Measurements from ENCODE around the gene KIAA1755. TPM values are rescaled to one million over a fixed set of nuclear protein-coding genes. Genes with fewer than 3 reads are reported as not detected.

Gene KIAA1755
- total RNA-seq, 1 experiment from 2014 or later, result 0.44 TPM

DNA sequence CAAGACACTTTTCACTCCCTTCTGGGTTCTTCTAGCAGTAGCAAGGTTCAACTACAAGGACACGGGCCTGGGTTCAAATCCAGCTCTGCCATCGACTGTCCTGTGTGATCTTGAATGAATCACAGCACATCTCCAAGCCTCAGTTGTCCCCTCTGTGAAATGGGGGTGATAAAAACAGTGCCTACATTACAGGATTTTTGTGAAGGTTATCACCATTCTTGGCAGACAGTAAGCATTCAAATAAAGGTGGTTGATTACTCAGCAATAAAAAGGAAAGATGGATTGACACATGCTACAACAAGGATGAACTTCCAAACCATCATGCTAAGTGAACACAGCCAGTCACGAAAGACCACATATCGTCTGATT lies 88.9 kb downstream of the KIAA1755 start:
- TF ChIP-seq EZH2phosphoT487 (IDR thresholded peaks at IDR 0.05; ENCODE audit: borderline replicate concordance, low read length) (no peak), CTCF (conservative IDR thresholded peaks at IDR 0.05; ENCODE audit: low read depth, low read length) (no peak), EZH2 (IDR thresholded peaks at IDR 0.05; ENCODE audit: low read length, unreplicated experiment) (no peak)
- Histone ChIP-seq H3K27ac (ENCODE audit: low read length) (no peak overlapping the region), H3K4me3 (ENCODE audit: low read length) (no peak overlapping the region), H3K27me3 (ENCODE audit: low read length) (no peaks in the 10 kb centered on the region), H3K9me3 (ENCODE audit: low read length) (no peaks in the 10 kb centered on the region), H2AFZ (ENCODE audit: low read length) (no peak overlapping the region), H3F3A (ENCODE audit: low read length, unreplicated experiment) (peaks cover 15% of the 10 kb centered on the region), H3K4me2 (ENCODE audit: low read length) (no peak overlapping the region), H4K20me1 (ENCODE audit: low read length) (no peaks in the 10 kb centered on the region), H3K9ac (ENCODE audit: low read length) (no peak overlapping the region), H3K36me3 (ENCODE audit: low read depth, low read length) (no peaks in the 10 kb centered on the region), H3K4me1 (ENCODE audit: insufficient read depth, low read length) (peaks cover 72% of the 10 kb centered on the region), H3K9me2 (replicated peaks; ENCODE audit: low read length) (no peaks in the 10 kb centered on the region), H3K79me2 (ENCODE audit: low read length) (no peaks in the 10 kb centered on the region)
- POLR2A ChIA-PET (ENCODE audit: unreplicated experiment), result interaction anchor here (0.6 kb wide), 1 partner anchor 19 kb away, joined by 6 read pairs; no protein-coding TSS in a partner anchor
- BruUV-seq (replicated peaks), result no TSS peak
- no peak for ATAC-seq
- intact Hi-C loops (cut with micrococcal nuclease), result loop anchor here (2.0 kb wide), 1 partner anchor 45 kb away; no protein-coding TSS in a partner anchor
- CTCF ChIA-PET, result no interaction called here
- DNase-seq, result no peak

GRCh38 chr20:38170826-38171674 lies 89.5 kb downstream of the KIAA1755 start:
- Histone ChIP-seq H4K20me1 (ENCODE audit: low read length) (no peaks in the 10 kb centered on the region), H3K27ac (ENCODE audit: low read length) (peak overlapping the region; percentile 94; the same call in 1 of the 2 replicates), H3F3A (ENCODE audit: low read length, unreplicated experiment) (peaks cover 15% of the 10 kb centered on the region), H3K4me1 (ENCODE audit: insufficient read depth, low read length) (peaks cover 78% of the 10 kb centered on the region), H3K9ac (ENCODE audit: low read length) (no peak overlapping the region), H3K79me2 (ENCODE audit: low read length) (no peaks in the 10 kb centered on the region), H3K4me3 (ENCODE audit: low read length) (no peak overlapping the region), H3K9me3 (ENCODE audit: low read length) (no peaks in the 10 kb centered on the region), H3K27me3 (ENCODE audit: low read length) (no peaks in the 10 kb centered on the region), H3K36me3 (ENCODE audit: low read depth, low read length) (no peaks in the 10 kb centered on the region), H2AFZ (ENCODE audit: low read length) (no peak overlapping the region), H3K4me2 (ENCODE audit: low read length) (no peak overlapping the region), H3K9me2 (replicated peaks; ENCODE audit: low read length) (no peaks in the 10 kb centered on the region)
- no TSS peak for BruUV-seq (replicated peaks)
- POLR2A ChIA-PET (ENCODE audit: unreplicated experiment), result no interaction called here
- no peak for TF ChIP-seq EZH2 (IDR thresholded peaks at IDR 0.05; ENCODE audit: low read length, unreplicated experiment)
- TF ChIP-seq EZH2phosphoT487 (IDR thresholded peaks at IDR 0.05; ENCODE audit: borderline replicate concordance, low read length), result no peak
- no peak for TF ChIP-seq CTCF (conservative IDR thresholded peaks at IDR 0.05; ENCODE audit: low read depth, low read length)
- DNase-seq, result no peak
- CTCF ChIA-PET, result interaction anchor here (1.5 kb wide), 1 partner anchor 50 kb away, joined by 4 read pairs; no protein-coding TSS in a partner anchor
- no peak for ATAC-seq
- intact Hi-C loops (cut with micrococcal nuclease), result no loop called here

All from PC-3 (cell line).